NCI-H1105 (cell line): ENCODE measurements around the gene RIPPLY2.
A peak's percentile ranks its signal among the peaks of the same experiment; 100 is the strongest.
"Not testable (repeated sequence)": the region's sequence is repeated elsewhere in the genome, so short reads cannot be mapped to it uniquely, and the experiment has no call there.

ENCODE experiments used
- DNase-seq: peaks from one replicate; lab custom pipeline; 2025; lab: John Stamatoyannopoulos, UW

The RIPPLY2 gene

DNA sequence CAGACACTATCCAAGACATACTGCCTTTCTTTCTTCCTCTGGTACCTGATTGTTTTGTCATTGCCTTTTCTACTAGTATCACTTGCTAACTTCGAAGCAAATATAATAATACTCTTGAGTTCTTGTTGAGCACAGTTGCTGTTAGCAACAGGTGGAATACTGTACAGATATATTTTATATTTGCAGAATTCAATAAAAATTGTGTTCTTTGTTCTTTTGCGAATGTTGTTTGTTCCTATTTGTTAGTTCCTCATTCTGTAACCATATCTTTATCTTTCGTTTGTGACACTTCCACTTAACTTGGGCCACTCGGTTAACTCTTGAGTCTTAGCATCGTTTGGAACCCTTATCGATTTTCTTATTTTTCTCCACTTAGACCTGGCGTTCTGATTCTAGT, 7.2 kb downstream of the RIPPLY2 start:
- DNase-seq: no peak

GRCh38 chr6:83860782-83861495, 7.8 kb downstream of the RIPPLY2 start:
- DNase-seq: no peak

DNA sequence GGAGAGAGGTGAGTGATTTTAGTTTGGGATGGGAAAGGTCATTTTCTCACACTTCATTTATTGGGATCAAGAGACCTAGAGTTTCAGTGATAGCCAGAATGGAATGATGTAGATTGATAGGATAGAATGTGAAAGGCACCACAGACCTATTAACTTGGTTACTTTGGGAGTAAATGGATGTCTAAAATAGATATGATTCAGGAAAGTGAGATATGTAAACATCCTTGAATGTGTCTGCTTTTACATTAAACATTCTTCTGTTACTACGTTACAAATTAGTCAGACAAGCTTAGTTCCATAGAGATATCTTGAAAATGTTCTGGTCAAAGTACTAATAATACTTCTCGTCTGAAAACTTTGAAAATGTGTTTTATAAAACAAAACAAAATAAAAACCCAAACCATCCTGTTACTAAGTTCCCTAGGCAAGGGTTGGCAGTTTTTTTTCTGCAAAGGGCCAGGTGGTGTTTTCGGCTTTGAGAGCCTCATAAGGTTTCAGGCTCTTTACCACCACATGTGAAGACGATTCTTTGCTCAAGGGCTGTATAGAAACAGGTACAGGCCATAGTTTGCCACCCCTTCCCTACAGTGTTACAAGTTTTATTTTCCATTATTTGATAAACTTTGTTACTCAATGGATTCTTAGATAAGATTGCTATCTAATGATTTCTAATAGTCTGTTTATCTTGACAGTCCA, 9.8 kb downstream of the RIPPLY2 start:
- DNase-seq: no peak

- no peak for DNase-seq
Measured at GRCh38 chr6:83867043-83867442, 13.9 kb downstream of the RIPPLY2 start.

GRCh38 chr6:83867527-83868161, 14.5 kb downstream of the RIPPLY2 start:
- DNase-seq: no peak

GRCh38 chr6:83868639-83869038, 15.5 kb downstream of the RIPPLY2 start:
- no peak for DNase-seq

DNA sequence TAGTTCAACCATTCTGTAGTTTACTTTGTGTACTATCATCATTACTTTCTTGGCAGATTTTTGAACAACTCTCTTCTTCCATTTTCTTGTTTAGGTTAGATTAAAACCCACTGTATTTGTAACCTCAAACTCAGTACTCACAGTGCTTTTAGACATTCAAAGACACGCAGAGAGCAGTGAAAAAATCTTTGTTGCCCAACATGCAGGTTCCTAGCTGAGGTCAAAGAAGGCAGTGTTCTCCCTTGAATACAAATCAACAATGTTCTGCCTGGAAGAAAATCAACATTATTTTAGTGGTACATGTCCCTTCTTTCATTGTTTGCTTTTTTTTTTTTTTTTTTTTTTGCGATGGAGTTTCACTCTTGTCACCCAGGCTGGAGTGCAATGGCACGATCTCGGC, 17.5 kb downstream of the RIPPLY2 start:
- no peak for DNase-seq

GRCh38 chr6:83872386-83873118, 19.4 kb downstream of the RIPPLY2 start:
- DNase-seq: no peak

DNA sequence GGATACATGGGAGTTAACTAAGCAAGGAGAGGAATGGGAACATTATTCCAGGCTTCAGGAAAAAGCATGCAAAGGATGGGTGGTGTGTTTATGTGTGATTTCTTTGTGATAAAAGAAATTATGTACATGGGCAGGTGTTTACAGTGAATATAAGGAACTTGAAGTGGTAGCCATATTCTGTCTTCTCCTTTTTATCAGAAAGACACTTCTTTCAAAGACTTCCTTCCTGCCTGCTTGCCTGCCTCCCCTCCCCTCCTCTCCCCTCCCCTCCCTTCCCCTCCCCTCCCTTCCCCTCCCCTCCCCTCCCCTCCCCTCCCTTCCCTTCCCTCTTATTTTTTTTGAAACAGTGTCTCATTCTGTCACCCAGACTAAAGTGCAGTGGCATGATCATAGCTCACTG, 20.7 kb downstream of the RIPPLY2 start:
- no peak for DNase-seq

- no peak for DNase-seq
Measured at GRCh38 chr6:83875843-83876242, 22.7 kb downstream of the RIPPLY2 start.

- no peak for DNase-seq
Measured at GRCh38 chr6:83878902-83879644, 25.9 kb downstream of the RIPPLY2 start.

DNA sequence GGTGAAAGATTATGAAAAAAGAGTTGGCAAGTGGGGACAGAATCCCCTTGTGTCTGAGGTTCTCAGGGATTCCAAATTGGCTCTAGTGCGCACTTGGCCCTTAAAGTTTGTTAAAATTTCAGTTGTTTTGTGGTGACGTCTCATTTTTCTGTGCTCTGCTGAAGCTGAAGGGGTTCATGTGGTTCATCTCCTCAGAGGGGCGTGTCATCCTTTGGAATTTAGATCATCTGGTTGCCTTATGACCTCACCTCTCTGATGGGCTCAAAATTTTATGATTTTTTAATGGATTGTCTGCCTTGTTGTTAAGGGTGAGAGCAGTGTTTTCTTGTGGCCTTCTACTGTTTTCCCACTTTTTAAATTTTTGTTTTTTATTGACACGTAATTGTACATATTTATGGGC, 26.6 kb downstream of the RIPPLY2 start:
- DNase-seq: no peak

GRCh38 chr6:83883240-83883639, 30.1 kb downstream of the RIPPLY2 start:
- peak; percentile 33 for DNase-seq

GRCh38 chr6:83884523-83884922, 31.4 kb downstream of the RIPPLY2 start:
- peak; percentile 30 for DNase-seq

DNA sequence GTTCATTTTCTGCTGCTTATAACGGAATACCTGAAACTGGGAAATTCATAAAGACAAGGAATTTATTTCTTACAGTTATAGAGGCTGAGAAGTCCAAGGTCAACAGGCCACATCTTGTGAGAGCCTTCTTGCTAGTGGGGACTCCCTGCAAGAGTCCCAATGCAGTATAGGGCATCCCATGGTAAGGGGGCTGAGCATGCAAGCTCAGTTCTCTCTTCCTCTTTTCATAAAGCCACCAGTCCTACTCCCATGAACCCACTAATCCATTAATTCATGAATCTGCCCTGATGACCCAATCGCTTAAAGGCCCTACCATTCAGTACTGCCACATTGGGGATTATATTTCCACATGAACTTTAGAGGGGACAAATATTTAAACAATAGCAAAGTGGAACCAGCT, 32.8 kb downstream of the RIPPLY2 start:
- DNase-seq: no peak

DNA sequence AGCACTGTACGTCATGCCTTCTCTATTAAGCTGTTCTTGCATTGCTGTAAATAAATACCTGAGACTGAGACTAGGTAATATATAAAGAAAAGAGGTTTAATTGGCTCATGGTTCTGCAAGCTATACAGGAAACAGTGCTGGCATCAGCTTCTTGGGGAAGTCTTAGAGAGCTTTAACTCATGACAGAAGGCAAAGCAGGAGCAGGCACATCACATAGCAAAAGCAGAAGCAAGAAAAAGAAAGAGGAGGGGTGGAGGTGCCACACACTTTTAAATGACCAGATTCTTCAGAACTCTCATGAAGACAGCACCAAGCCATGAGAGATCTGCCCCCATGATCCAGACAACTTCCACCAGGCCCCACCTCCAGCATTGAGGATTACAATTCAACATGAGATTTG, 36.5 kb downstream of the RIPPLY2 start:
- no peak for DNase-seq

- DNase-seq: no peak
Measured at GRCh38 chr6:83890520-83890919, 37.4 kb downstream of the RIPPLY2 start.

GRCh38 chr6:83891586-83891985, 38.4 kb downstream of the RIPPLY2 start:
- no peak for DNase-seq

DNA sequence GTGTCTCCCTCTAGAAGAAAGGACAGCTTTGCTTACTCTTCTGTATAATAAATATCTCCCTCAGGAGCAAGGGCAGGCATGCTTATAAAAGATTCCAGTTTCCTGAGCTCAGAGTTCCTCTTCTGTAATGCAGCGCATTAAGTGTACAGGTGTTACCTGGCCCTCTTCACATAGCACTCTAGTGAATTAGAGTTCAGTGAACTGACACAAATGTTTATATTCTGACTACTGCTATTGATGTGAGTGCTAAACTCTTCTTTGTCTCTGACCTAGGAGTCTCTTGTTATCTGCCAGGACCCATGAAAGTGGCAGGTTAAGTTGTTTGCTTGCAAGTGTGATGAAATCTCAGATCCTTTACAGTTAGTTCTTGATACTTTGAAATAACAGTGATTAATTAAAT, 39.9 kb downstream of the RIPPLY2 start:
- no peak for DNase-seq

GRCh38 chr6:83897094-83897493, 43.9 kb downstream of the RIPPLY2 start:
- DNase-seq: not testable (repeated sequence)

DNA sequence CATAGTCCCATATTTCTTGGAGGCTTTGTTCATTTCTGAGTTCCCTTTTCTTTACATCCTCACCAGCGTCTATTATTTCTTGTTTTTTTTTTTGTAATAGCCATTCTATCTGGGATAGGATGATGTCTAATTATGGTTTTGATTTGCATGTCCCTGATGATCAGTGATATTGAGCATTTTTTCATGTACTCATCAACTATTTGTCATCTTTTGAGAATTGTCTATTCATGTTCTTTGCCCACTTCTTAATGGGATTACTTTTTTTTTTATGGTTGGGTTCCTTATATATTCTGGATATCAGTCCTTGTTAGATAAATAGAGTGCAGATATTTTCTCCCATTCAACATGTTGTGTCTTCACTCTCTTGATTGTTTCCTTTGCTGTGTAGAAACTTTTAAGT, 48.5 kb downstream of the RIPPLY2 start:
- DNase-seq: no peak

DNA sequence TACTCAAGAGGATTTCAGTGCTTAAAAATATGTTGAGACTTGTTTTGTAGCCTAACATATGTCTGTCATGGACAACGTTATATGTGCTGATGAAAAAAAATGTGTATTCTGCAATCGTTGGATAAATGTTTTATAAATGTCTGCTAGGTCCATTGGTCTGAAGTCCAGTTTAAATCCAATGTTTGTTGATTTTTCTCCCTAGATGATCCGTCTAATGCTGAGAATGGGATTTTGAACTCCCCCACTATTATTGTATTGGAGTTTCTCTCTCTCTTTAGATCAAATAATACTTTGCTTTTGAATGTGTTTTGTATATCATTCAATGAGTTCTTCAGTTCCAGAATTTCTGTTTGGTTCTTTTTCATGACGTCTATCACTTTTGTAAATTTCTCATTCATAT, 51.2 kb downstream of the RIPPLY2 start:
- no peak for DNase-seq
